Transverse colon (tissue), 3 donors: Measurements from ENCODE around the gene USP37.
A peak's percentile ranks its signal among the peaks of the same experiment; 100 is the strongest.

Experiments
- CTCF ChIP-seq, 5 experiments: fragments of 200-600 bp in 3 of 5; fragments of 450-650 bp in 2 of 5; sonication (generic) in 3 of 5; IDR thresholded peaks; 1 replicate in 2 of 5; 2 replicates in 3 of 5; pipeline ENCODE4 v1.5.1; 2016 to 2017; ENCODE audit warnings: antibody characterized with exemption in 5 of 5, inconsistent platforms in 3 of 5, mild to moderate bottlenecking in 2 of 5, moderate library complexity in 1 of 5
- EP300 ChIP-seq: sonication (generic); formaldehyde crosslinking; IDR thresholded peaks from one replicate; pipeline ENCODE4 v1.6.1; 2017; ENCODE audit warnings: antibody characterized with exemption, low read depth
- POLR2A ChIP-seq: fragments of 450-650 bp; IDR thresholded peaks from one replicate; pipeline ENCODE4 v1.6.1; 2016; ENCODE audit warnings: antibody characterized with exemption, mild to moderate bottlenecking, moderate library complexity

DNA sequence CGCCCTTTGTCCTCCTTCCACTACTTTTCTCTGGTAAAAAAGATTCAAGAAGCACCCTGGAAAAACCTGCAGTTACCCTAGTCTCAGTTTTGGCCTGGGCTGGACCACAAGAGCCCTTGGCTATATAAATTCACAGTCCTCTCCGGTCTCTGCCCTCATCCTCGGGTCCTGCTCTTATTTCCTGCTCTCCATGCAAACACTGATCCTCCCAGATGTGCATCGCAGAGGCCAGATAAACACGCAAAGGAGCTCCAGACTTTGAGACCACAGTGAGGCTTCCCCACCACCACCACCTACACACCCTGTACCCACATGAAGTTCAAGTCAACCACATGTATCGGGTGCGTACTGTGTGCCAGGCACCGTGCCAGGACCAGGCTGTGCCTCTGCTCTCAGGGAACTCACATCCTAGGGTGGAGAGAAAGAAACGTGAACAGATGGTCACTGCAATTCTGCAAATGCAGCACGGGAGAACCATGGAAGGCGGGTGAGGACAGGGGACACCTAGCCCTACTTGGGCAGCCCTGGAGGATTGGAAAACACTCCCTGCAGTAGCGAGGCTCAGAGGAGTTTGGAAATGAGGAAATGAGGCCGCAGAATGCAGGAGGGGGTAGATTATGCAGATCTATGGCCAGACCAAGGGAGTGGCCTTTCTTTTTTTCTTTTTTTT, 161.1 kb downstream of the USP37 start:
- TF ChIP-seq POLR2A: peak; percentile 51
- no peak for TF ChIP-seq CTCF (IDR thresholded peaks at IDR 0.05)
- no peak for TF ChIP-seq EP300
